Measurements from ENCODE around the gene DPY19L3.

DNA sequence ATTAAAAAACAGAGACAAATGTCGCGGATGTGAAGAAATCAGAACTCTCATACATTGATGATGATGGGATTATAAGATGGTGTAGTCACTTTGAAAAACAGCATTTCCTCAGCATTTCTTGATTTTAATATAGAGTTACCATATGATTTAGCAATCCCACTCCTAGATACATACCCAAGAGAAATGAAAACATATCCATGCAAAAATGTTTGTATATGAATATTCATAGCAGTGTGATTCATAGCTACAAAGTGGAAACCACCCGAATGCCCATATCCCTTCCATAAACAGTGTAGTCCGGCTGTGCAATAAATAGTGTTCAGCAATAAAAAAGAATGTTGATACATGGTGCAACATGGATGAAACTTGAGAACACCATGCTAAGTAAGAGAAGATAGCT, 44.6 kb downstream of the DPY19L3 start:
- TF ChIP-seq, protein P1, sequence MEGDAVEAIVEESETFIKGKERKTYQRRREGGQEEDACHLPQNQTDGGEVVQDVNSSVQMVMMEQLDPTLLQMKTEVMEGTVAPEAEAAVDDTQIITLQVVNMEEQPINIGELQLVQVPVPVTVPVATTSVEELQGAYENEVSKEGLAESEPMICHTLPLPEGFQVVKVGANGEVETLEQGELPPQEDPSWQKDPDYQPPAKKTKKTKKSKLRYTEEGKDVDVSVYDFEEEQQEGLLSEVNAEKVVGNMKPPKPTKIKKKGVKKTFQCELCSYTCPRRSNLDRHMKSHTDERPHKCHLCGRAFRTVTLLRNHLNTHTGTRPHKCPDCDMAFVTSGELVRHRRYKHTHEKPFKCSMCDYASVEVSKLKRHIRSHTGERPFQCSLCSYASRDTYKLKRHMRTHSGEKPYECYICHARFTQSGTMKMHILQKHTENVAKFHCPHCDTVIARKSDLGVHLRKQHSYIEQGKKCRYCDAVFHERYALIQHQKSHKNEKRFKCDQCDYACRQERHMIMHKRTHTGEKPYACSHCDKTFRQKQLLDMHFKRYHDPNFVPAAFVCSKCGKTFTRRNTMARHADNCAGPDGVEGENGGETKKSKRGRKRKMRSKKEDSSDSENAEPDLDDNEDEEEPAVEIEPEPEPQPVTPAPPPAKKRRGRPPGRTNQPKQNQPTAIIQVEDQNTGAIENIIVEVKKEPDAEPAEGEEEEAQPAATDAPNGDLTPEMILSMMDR (IDR thresholded peaks at IDR 0.05) = no peak
- TF ChIP-seq POLR2AphosphoS5 (IDR thresholded peaks at IDR 0.05; ENCODE audit: low read depth, low read length) = no peak
